Fibroblast of villous mesenchyme (primary cell): ENCODE data around the gene KCNH6. TPM values are rescaled to one million over a fixed set of nuclear protein-coding genes. Genes with fewer than 3 reads are reported as not detected.
A peak's percentile ranks its signal among the peaks of the same experiment; 100 is the strongest.

Experiments
- DNase-seq: peaks from one replicate; pipeline ENCODE4 v3.0.0-alpha.2; 2010; ENCODE audit warnings: low read depth
- H3K4me3 ChIP-seq: 2 replicates; pipeline ENCODE4 v1.5.1; 2011; ENCODE audit warnings: low read depth, mild to moderate bottlenecking, low read length
- CTCF ChIP-seq: IDR thresholded peaks from 2 replicates; pipeline ENCODE4 v1.5.1; 2012; ENCODE audit warnings: low read depth, mild to moderate bottlenecking, low read length; ENCODE audit not compliant: insufficient read depth
- total RNA-seq: library from RNA; depleted of rRNA; stranded (reverse); fragments of >200 nt; gene quantifications from 2 replicates; pipeline ENCODE4 v1.2.3, GENCODE V29; 2012

The KCNH6 gene
- total RNA-seq, 1 donor, result under 0.01 TPM

DNA sequence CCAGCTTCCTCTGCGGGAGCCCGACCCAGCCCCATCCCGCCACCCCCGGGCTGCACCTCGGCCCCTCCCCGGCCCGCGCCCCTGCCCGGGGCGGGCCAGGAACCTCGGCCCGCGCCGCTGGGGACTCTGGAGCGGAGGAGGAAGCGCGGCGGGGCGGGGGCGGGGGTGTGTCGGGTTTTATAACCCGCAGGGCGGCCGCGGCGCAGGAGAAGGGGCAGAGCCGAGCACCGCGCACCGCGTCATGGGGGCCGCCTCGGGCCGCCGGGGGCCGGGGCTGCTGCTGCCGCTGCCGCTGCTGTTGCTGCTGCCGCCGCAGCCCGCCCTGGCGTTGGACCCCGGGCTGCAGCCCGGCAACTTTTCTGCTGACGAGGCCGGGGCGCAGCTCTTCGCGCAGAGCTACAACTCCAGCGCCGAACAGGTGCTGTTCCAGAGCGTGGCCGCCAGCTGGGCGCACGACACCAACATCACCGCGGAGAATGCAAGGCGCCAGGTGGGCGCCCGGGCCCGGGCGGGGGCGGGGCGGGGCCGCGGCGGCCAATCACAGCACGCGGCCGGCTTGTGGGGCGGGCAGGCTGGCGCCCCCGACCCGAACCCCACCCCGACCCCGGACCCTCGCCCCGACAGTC is 46.2 kb upstream of the KCNH6 start, which contains the start of gene ACE:
TSS of gene ACE (plus strand) at position 208 of the 626 bp plus-strand sequence. CDS start at position 242, 34 bp downstream.
- no peak for TF ChIP-seq CTCF
- peak; percentile 13 for DNase-seq
- H3K4me3 ChIP-seq, result peak within 1 kb of the TSS; percentile 53

DNA sequence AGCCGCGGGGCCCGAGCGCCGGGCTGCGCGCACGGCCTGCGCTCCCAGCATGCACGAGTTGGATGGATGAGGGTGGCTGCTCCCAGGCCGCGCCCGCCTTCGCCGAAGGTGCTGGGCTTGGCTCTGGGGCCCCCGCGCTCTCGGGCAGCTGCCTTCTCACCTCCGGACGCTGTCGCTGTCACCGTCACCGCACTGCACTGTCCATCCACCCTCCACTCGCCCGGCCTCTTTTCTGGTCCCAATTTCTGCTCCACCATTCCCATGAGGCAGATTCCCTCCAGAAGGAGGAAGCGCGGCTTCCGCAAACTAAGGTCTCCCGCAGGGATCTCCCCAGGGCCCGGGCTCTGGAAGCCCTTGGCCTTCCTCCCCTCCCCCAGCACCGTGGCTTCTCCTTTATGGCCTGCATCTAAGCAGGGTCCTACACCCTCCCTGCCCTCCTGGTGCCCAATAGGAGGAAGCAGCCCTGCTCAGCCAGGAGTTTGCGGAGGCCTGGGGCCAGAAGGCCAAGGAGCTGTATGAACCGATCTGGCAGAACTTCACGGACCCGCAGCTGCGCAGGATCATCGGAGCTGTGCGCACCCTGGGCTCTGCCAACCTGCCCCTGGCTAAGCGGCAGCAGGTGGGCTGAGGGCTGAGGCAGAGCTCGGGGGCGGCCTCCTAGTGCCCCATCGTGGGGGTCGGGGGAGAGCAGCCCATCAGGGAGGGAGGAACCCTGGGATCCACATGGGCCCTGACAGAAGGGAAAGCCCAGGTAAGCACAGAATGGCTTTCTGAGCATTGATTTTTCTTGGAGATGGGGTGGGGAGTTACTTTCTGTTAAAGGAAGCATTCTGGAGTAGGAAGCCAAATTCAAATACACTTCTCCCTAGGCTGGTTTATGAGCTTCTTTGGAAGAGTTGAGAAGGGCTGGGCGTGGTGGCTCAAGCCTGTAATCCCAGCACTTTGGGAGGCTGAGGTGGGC is 45.4 kb upstream of the KCNH6 start:
- peak overlapping the region; percentile 53 for H3K4me3 ChIP-seq
- DNase-seq, result no peak
- TF ChIP-seq CTCF, result no peak

- H3K4me3 ChIP-seq, result no peak overlapping the region
- peak; percentile 89 for TF ChIP-seq CTCF
These were observed 44.2 kb upstream of the KCNH6 start for GRCh38 chr17:63478814-63479494.

DNA sequence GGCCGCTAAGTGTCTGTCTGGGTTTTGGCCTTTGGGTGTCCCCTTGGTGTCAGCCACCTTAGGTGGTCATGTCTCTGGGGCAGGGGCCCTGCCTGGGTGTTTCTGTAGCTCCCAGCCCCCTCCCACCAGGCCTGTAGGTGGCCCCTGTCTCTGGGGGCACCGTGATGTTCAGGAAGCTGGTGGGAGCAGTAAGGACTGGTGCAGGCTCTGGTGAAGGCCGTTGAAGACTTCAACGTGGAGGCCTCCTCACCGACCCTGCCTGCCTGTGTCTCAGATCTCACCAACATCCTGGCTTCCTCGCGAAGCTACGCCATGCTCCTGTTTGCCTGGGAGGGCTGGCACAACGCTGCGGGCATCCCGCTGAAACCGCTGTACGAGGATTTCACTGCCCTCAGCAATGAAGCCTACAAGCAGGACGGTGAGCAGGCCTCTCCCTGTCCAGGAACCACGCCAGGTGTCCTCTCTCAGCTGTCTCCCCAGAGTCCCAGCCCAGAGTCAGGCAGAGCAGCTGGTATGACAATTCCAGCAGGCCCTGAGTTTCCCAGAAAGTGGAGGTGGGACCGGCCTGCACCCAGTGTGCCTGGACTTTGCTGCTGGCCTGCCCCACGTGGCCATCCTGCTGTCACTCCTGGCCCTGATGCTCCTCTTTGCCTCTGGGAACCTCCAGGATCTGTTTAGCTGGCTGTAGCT is 43.5 kb upstream of the KCNH6 start:
- no peak overlapping the region for H3K4me3 ChIP-seq
- no peak for TF ChIP-seq CTCF
- DNase-seq, result no peak

More at GRCh38 chr17:63478814-63479494, 44.2 kb upstream of the KCNH6 start:
- peak; percentile 86 for DNase-seq

GRCh38 chr17:63480192-63480784 is 42.9 kb upstream of the KCNH6 start:
- DNase-seq, result no peak
- TF ChIP-seq CTCF, result no peak
- no peak overlapping the region for H3K4me3 ChIP-seq
